Uterus (tissue), 2 donors: ENCODE data around the gene MTURN.

Experiments
- CTCF ChIP-seq, 4 experiments: fragments of 200-600 bp in 2 of 4; fragments of 450-650 bp in 2 of 4; sonication (generic) in 2 of 4; IDR thresholded peaks; one replicate each; pipeline ENCODE4 v1.5.1; 2016 to 2019; ENCODE audit warnings: antibody characterized with exemption in 4 of 4, mild to moderate bottlenecking in 2 of 4, moderate library complexity in 1 of 4
- POLR2A ChIP-seq, 2 donors: fragments of 450-650 bp; IDR thresholded peaks; one replicate each; pipeline ENCODE4 v1.6.1; 2016; ENCODE audit warnings: antibody characterized with exemption in 2 of 2, mild to moderate bottlenecking in 1 of 2, moderate library complexity in 1 of 2

- TF ChIP-seq CTCF (IDR thresholded peaks at IDR 0.05) (no peak), POLR2A (IDR thresholded peaks at IDR 0.05) (no peak)
These were observed 38.5 kb downstream of the MTURN start for GRCh38 chr7:30173058-30173897.
